Endothelial cell of umbilical vein (primary cell): Measurements from ENCODE around the gene HLX. TPM values are rescaled to one million over a fixed set of nuclear protein-coding genes. Genes with fewer than 3 reads are reported as not detected.

Experiments
- BruUV-seq: library from RNA; stranded (reverse); fragments of 400-500 nt; replicated peaks from 2 replicates; lab custom pipeline; 2021; lab: Mats Ljungman, UMichigan
- CTCF ChIA-PET: fragments of 300-600, 350-600 bp; sonication (Branson Sonifier 250); formaldehyde crosslinking; loops from one replicate; lab custom pipeline; 2021; ENCODE audit warnings: antibody characterized with exemption, inconsistent platforms; lab: Charles Lee
- POLR2A ChIA-PET: fragments of 300-600, 350-600 bp; sonication (Branson Sonifier 250); formaldehyde crosslinking; loops from one replicate; lab custom pipeline; 2021; ENCODE audit warnings: antibody characterized with exemption, inconsistent platforms; lab: Charles Lee
- DNase-seq: peaks from one replicate; pipeline ENCODE4 v3.0.0-alpha.2; 2011; ENCODE audit warnings: low read depth, low spot score
- FAIRE-seq: peaks from 2 replicates; lab custom pipeline; 2011; peaks lifted over from hg19 to GRCh38; lab: Jason Lieb, UNC
- H2AFZ ChIP-seq: 2 replicates; pipeline ENCODE4 v1.6.0; 2012; ENCODE audit warnings: low read depth, low read length, control low read depth, inconsistent platforms
- H3K27ac ChIP-seq: 2 replicates; pipeline ENCODE4 v1.5.1; 2011; ENCODE audit warnings: low read depth, mild to moderate bottlenecking, control low read depth, low read length, moderate library complexity; ENCODE audit not compliant: insufficient read depth
- H3K27me3 ChIP-seq, 2 experiments: 2 replicates each; pipeline versions ENCODE4 v1.6.0 to v1.6.1; 2011; ENCODE audit warnings: low read length in 2 of 2, mixed read lengths in 1 of 2; ENCODE audit not compliant: control insufficient read depth in 2 of 2, insufficient read depth in 2 of 2
- H3K36me3 ChIP-seq, 2 experiments: 2 replicates in 1 of 2; 3 replicates in 1 of 2; pipeline ENCODE4 v1.5.1; 2011; ENCODE audit warnings: low read length in 2 of 2, mild to moderate bottlenecking in 1 of 2, moderate library complexity in 1 of 2; ENCODE audit not compliant: control insufficient read depth in 2 of 2, insufficient read depth in 2 of 2; ENCODE audit errors: extremely low read depth in 1 of 2
- H3K4me1 ChIP-seq: 3 replicates; pipeline ENCODE4 v1.5.1; 2011; ENCODE audit warnings: mild to moderate bottlenecking, low read length; ENCODE audit not compliant: control insufficient read depth, insufficient read depth; ENCODE audit errors: extremely low read depth
- H3K4me2 ChIP-seq: 2 replicates; pipeline ENCODE4 v1.6.1; 2011; ENCODE audit warnings: low read length, control low read depth, mixed read lengths; ENCODE audit not compliant: insufficient read depth
- H3K4me3 ChIP-seq, 3 experiments: fragments of 200-600 bp in 1 of 3; sonication (generic), shearing (Covaris generic) in 1 of 3; replicated peaks in 1 of 3; 2 replicates each; pipeline ENCODE4 v1.5.1; 2011 to 2016; ENCODE audit warnings: control low read depth in 3 of 3, low read length in 3 of 3, mild to moderate bottlenecking in 2 of 3, inconsistent platforms in 1 of 3, low read depth in 1 of 3, moderate library complexity in 1 of 3; ENCODE audit not compliant: insufficient read depth in 1 of 3
- H3K79me2 ChIP-seq: 2 replicates; pipeline ENCODE4 v1.6.0; 2012; ENCODE audit warnings: low read length, inconsistent platforms; ENCODE audit not compliant: control insufficient read depth, insufficient read depth
- H3K9ac ChIP-seq: replicated peaks from 2 replicates; pipeline ENCODE3; 2011; ENCODE audit warnings: low read length, control low read depth; ENCODE audit not compliant: insufficient read depth; ENCODE audit errors: extremely low read depth
- H3K9me1 ChIP-seq: replicated peaks from 3 replicates; pipeline ENCODE4 v1.6.0; 2011; ENCODE audit warnings: mild to moderate bottlenecking, low read length; ENCODE audit not compliant: control insufficient read depth, insufficient read depth; ENCODE audit errors: extremely low read depth
- H3K9me3 ChIP-seq: replicated peaks from 2 replicates; pipeline ENCODE4 v1.5.1; 2012; ENCODE audit warnings: low read length, inconsistent platforms; ENCODE audit not compliant: control insufficient read depth, insufficient read depth
- H4K20me1 ChIP-seq: replicated peaks from 2 replicates; pipeline ENCODE3; 2011; ENCODE audit warnings: mild to moderate bottlenecking, low read length; ENCODE audit not compliant: control insufficient read depth, insufficient read depth; ENCODE audit errors: extremely low read depth
- EZH2 ChIP-seq: IDR thresholded peaks from 2 replicates; pipeline ENCODE4 v1.6.1; 2012; ENCODE audit warnings: borderline replicate concordance, low read depth, mild to moderate bottlenecking, moderate library complexity, low read length, inconsistent platforms; ENCODE audit not compliant: severe bottlenecking
- FOS ChIP-seq: IDR thresholded peaks from 2 replicates; pipeline ENCODE4 v1.6.1; 2011; ENCODE audit warnings: mild to moderate bottlenecking, low read length, moderate library complexity, borderline replicate concordance; ENCODE audit not compliant: insufficient read depth
- GATA2 ChIP-seq: IDR thresholded peaks from 2 replicates; pipeline ENCODE4 v1.7.0; 2011; ENCODE audit warnings: low read depth, mild to moderate bottlenecking, moderate library complexity, mixed read lengths, low read length; ENCODE audit not compliant: insufficient read length, insufficient read depth
- JUN ChIP-seq: IDR thresholded peaks from 2 replicates; pipeline ENCODE4 v1.6.1; 2011; ENCODE audit warnings: borderline replicate concordance, low read depth; ENCODE audit not compliant: insufficient read length, insufficient read depth
- MAX ChIP-seq: IDR thresholded peaks from 2 replicates; pipeline ENCODE4 v1.6.1; 2011; ENCODE audit not compliant: insufficient read depth, insufficient read length
- MYC ChIP-seq: IDR thresholded peaks from one replicate; pipeline ENCODE4 v1.6.1; 2011; ENCODE audit warnings: mild to moderate bottlenecking, low read depth, low read length
- POLR2A ChIP-seq: IDR thresholded peaks from 2 replicates; pipeline ENCODE4 v1.6.1; 2012; ENCODE audit warnings: low read depth, mild to moderate bottlenecking, control low read depth, low read length
- dilution Hi-C: fragments of 300-500 bp; cut with MboI; formaldehyde crosslinking; loops from one replicate; pipeline ENCODE4 v1.15.0; 2019; ENCODE audit warnings: low sequenced_read_pairs; ENCODE audit not compliant: extremely low pct_ligation_motif_present
- intact Hi-C: fragments of 100-400 bp; cut with micrococcal nuclease; formaldehyde crosslinking; loops from one replicate; pipeline ENCODE4 v1.10.0; 2022
- polyA plus RNA-seq, 4 experiments: library from polyadenylated mRNA; depleted of rRNA in 3 of 4; stranded (reverse) in 3 of 4; unstranded in 1 of 4; fragments of >200 nt; gene quantifications; 2 replicates each; pipeline versions ENCODE4 v1.2.1 to v1.2.3, GENCODE V29; 2011 to 2012; ENCODE audit warnings: missing spikeins in 1 of 4
- total RNA-seq: library from RNA; stranded (reverse); gene quantifications from 2 replicates; pipeline ENCODE4 v1.2.3, GENCODE V29; 2021
- TF ChIP-seq, protein P1 (sequence below), 2 donors: IDR thresholded peaks; 1 replicate in 1 of 2; 2 replicates in 1 of 2; pipeline ENCODE4 v1.5.1; 2011; ENCODE audit warnings: low read length in 2 of 2, mild to moderate bottlenecking in 2 of 2, moderate library complexity in 2 of 2, control low read depth in 1 of 2, inconsistent platforms in 1 of 2, low read depth in 1 of 2; ENCODE audit not compliant: insufficient read depth in 1 of 2; ENCODE audit errors: extremely low read depth in 1 of 2

HLX gene
- total and polyA plus RNA-seq, 2 donors (not counting 3 experiments of a cell fraction or from before 2014, with no cell fraction given), result 7.5 to 39.1 TPM

DNA sequence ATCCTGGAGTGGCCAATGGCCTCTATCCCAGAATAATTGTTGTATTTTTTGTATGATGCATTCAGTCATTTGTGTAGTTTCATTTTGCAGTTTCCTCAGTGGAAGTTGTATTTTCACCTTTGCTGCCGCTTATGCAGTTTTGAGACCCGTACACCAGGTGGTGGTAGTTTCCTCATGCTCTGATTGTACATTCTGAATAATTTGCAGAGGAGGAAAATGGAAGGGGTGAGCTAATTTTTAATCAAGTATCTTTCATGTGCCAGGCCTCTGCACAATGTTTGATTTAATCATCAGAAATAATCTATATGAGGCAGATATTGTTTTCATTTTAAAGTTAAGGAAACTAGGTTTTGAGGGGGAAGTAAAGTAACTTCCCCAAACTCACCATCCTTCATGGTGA is 29.5 kb downstream of the HLX start:
- intact Hi-C loops, result loop anchor here (1.0 kb wide), 2 partner anchors 295 to 527 kb away; no protein-coding TSS in a partner anchor
- BruUV-seq, result no TSS peak

DNA sequence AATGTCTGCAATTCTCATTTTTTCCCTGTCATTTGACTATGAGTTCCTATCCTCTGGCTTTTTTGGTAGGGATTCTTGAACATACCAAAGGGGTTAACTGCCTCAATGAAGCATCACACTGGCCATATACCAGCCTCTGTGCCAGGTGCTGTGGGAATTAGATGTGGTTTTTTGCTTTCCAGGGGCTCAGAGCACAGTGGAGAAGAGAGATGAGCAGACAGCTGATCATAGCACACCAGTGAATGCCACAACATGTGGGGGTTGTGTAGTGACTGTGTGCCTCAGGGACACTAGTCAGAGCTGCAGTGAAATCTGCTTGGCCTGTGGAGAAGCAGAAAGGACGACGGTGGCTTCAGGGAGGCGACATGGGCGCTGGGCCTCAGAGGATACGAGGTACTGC is 30.8 kb downstream of the HLX start:
- peaks cover 6 to 9% of the 10 kb centered on the region in 2 experiments for H3K27me3 ChIP-seq
- H2AFZ ChIP-seq, result no peak overlapping the region
- no peaks in the 10 kb centered on the region for H3K79me2 ChIP-seq
- no peak overlapping the region for H3K4me2 ChIP-seq
- ChIA-PET POLR2A (no interaction called here), CTCF (interaction anchor here (1.2 to 5.5 kb wide), 3 partner anchors 16 to 293 kb away, joined by 3 to 136 read pairs (median 5); no protein-coding TSS in a partner anchor)
- TF ChIP-seq, protein P1, sequence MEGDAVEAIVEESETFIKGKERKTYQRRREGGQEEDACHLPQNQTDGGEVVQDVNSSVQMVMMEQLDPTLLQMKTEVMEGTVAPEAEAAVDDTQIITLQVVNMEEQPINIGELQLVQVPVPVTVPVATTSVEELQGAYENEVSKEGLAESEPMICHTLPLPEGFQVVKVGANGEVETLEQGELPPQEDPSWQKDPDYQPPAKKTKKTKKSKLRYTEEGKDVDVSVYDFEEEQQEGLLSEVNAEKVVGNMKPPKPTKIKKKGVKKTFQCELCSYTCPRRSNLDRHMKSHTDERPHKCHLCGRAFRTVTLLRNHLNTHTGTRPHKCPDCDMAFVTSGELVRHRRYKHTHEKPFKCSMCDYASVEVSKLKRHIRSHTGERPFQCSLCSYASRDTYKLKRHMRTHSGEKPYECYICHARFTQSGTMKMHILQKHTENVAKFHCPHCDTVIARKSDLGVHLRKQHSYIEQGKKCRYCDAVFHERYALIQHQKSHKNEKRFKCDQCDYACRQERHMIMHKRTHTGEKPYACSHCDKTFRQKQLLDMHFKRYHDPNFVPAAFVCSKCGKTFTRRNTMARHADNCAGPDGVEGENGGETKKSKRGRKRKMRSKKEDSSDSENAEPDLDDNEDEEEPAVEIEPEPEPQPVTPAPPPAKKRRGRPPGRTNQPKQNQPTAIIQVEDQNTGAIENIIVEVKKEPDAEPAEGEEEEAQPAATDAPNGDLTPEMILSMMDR (IDR thresholded peaks at IDR 0.05; ENCODE audit: extremely low read depth in 1 of 2, insufficient read depth in 1 of 2, low read depth in 1 of 2, low read length in 2 of 2), result no peak
- TF ChIP-seq JUN (no peak), MYC (no peak), GATA2 (no peak), FOS (no peak), MAX (no peak), POLR2A (no peak)
- no peak for DNase-seq
- H3K9ac ChIP-seq, result no peak overlapping the region
- H3K4me3 ChIP-seq, result no peak overlapping the region
- FAIRE-seq, result no peak
- intact Hi-C loops (no loop called here), dilution Hi-C loops (no loop called here)
- H3K9me3 ChIP-seq, result no peaks in the 10 kb centered on the region
- no peaks in the 10 kb centered on the region for H3K36me3 ChIP-seq
- no peaks in the 10 kb centered on the region for H3K4me1 ChIP-seq
- H3K9me1 ChIP-seq, result no peaks in the 10 kb centered on the region
- no TSS peak for BruUV-seq
- no peak overlapping the region for H3K27ac ChIP-seq
- no peaks in the 10 kb centered on the region for H4K20me1 ChIP-seq

More for the DNA sequence above, 29.5 kb downstream of the HLX start:
- H2AFZ ChIP-seq, result no peak overlapping the region
- no peaks in the 10 kb centered on the region for H3K79me2 ChIP-seq
- dilution Hi-C loops, result no loop called here
- H3K27ac ChIP-seq, result no peak overlapping the region
- no peak overlapping the region for H3K4me2 ChIP-seq
- DNase-seq (peak; percentile 38), FAIRE-seq (no peak)
- TF ChIP-seq EZH2, result no peak
- TF ChIP-seq, protein P1 (IDR thresholded peaks at IDR 0.05; ENCODE audit: extremely low read depth in 1 of 2, insufficient read depth in 1 of 2, low read depth in 1 of 2, low read length in 2 of 2), result peak; percentile 9 to 44
- H3K4me3 ChIP-seq, result no peak overlapping the region
- CTCF ChIA-PET, result interaction anchor here (0.6 to 5.5 kb wide), 20 partner anchors 13 to 1547 kb away, joined by 3 to 136 read pairs (median 4); no protein-coding TSS in a partner anchor
- peaks cover 9 to 11% of the 10 kb centered on the region in 2 experiments for H3K27me3 ChIP-seq
- H3K4me1 ChIP-seq, result no peaks in the 10 kb centered on the region
- no peaks in the 10 kb centered on the region for H3K9me3 ChIP-seq
- POLR2A ChIA-PET, result no interaction called here
- no peaks in the 10 kb centered on the region for H3K36me3 ChIP-seq
- no peaks in the 10 kb centered on the region for H3K9me1 ChIP-seq
- H3K9ac ChIP-seq, result no peak overlapping the region
- no peaks in the 10 kb centered on the region for H4K20me1 ChIP-seq
